MM.1S (cell line): ENCODE measurements around the gene SOHLH2.

Experiments
- DNase-seq: peaks from one replicate; pipeline ENCODE4 v3.0.0-alpha.2; 2015
- H2AFZ ChIP-seq: fragments of 300-600 bp; sonication (generic); 2 replicates; pipeline ENCODE4 v1.6.0; 2016; ENCODE audit warnings: antibody characterized with exemption, low read length
- H3F3A ChIP-seq: fragments of 300-600 bp; sonication (generic); 2 replicates; pipeline ENCODE4 v1.6.1; 2016; ENCODE audit warnings: mild to moderate bottlenecking, antibody characterized with exemption, low read length, moderate library complexity, mixed read lengths; ENCODE audit not compliant: insufficient read depth
- H3K27ac ChIP-seq: fragments of 300-600 bp; sonication (generic); 2 replicates; pipeline ENCODE4 v1.5.1; 2016; ENCODE audit warnings: mild to moderate bottlenecking, low read length
- H3K27me3 ChIP-seq: fragments of 300-600 bp; sonication (generic); replicated peaks from 2 replicates; pipeline ENCODE4 v1.6.0; 2016; ENCODE audit warnings: low read length; ENCODE audit not compliant: insufficient read depth
- H3K36me3 ChIP-seq: fragments of 300-600 bp; sonication (generic); replicated peaks from 2 replicates; pipeline ENCODE4 v1.6.1; 2016; ENCODE audit warnings: mild to moderate bottlenecking, low read length, mixed read lengths; ENCODE audit not compliant: insufficient read depth
- H3K4me1 ChIP-seq: fragments of 300-600 bp; sonication (generic); 2 replicates; pipeline ENCODE4 v1.6.1; 2016; ENCODE audit warnings: low read length, mixed read lengths
- H3K4me2 ChIP-seq: fragments of 300-600 bp; sonication (generic); 2 replicates; pipeline ENCODE4 v1.6.0; 2016; ENCODE audit warnings: low read depth, low read length
- H3K4me3 ChIP-seq: fragments of 300-600 bp; sonication (generic); 2 replicates; pipeline ENCODE4 v1.5.1; 2016; ENCODE audit warnings: low read length, mixed read lengths
- H3K79me2 ChIP-seq: fragments of 300-600 bp; sonication (generic); 2 replicates; pipeline ENCODE4 v1.6.1; 2016; ENCODE audit warnings: mixed run types, low read length, mixed read lengths
- H3K9ac ChIP-seq: fragments of 300-600 bp; sonication (generic); 2 replicates; pipeline ENCODE4 v1.6.1; 2016; ENCODE audit warnings: low read length, mixed read lengths
- H3K9me2 ChIP-seq: fragments of 300-600 bp; sonication (generic); replicated peaks from 2 replicates; pipeline ENCODE4 v1.6.1; 2016; ENCODE audit warnings: mild to moderate bottlenecking, low read length, mixed read lengths; ENCODE audit not compliant: insufficient read depth
- H3K9me3 ChIP-seq: fragments of 300-600 bp; sonication (generic); replicated peaks from 2 replicates; pipeline ENCODE4 v1.6.1; 2016; ENCODE audit warnings: mild to moderate bottlenecking, low read length, mixed read lengths; ENCODE audit not compliant: insufficient read depth
- H4K20me1 ChIP-seq: fragments of 300-600 bp; sonication (generic); 2 replicates; pipeline ENCODE4 v1.6.1; 2016; ENCODE audit warnings: mild to moderate bottlenecking, low read length, moderate library complexity, mixed read lengths; ENCODE audit not compliant: insufficient read depth
- CTCF ChIP-seq: fragments of 300-600 bp; sonication (generic); IDR thresholded peaks from 2 replicates; pipeline ENCODE4 v1.5.1; 2016; ENCODE audit warnings: antibody characterized with exemption, low read length, mixed read lengths
- EZH2 ChIP-seq: fragments of 300-600 bp; sonication (generic); optimal IDR thresholded peaks from 2 replicates; pipeline ENCODE3; 2017; ENCODE audit warnings: low read depth, mild to moderate bottlenecking, antibody characterized with exemption, low read length, mixed read lengths
- EZH2phosphoT487 ChIP-seq: fragments of 300-600 bp; sonication (generic); IDR thresholded peaks from 2 replicates; pipeline ENCODE4 v1.6.1; 2018; ENCODE audit warnings: antibody characterized with exemption, low read length

The SOHLH2 gene

GRCh38 chr13:36244073-36244472, 29.7 kb upstream of the SOHLH2 start:
- H3K27ac ChIP-seq = no peak overlapping the region
- H3K36me3 ChIP-seq = no peaks in the 10 kb centered on the region
- H3K4me3 ChIP-seq = no peak overlapping the region
- no peaks in the 10 kb centered on the region for H4K20me1 ChIP-seq
- H3K9ac ChIP-seq = no peak overlapping the region
- no peaks in the 10 kb centered on the region for H3F3A ChIP-seq
- H3K79me2 ChIP-seq = no peaks in the 10 kb centered on the region
- H3K4me2 ChIP-seq = no peak overlapping the region
- no peak for TF ChIP-seq EZH2phosphoT487
- no peak for TF ChIP-seq EZH2
- TF ChIP-seq CTCF = no peak
- DNase-seq = no peak
- H3K9me3 ChIP-seq = no peaks in the 10 kb centered on the region
- peaks cover 9% of the 10 kb centered on the region; the same call in 1 of the 2 replicates for H3K4me1 ChIP-seq
- H3K9me2 ChIP-seq = no peaks in the 10 kb centered on the region
- H3K27me3 ChIP-seq = no peaks in the 10 kb centered on the region
- H2AFZ ChIP-seq = no peak overlapping the region

GRCh38 chr13:36242761-36243160, 28.4 kb upstream of the SOHLH2 start:
- Histone ChIP-seq H2AFZ (no peak overlapping the region), H3K79me2 (no peaks in the 10 kb centered on the region), H3K4me3 (no peak overlapping the region), H3K9me3 (no peaks in the 10 kb centered on the region), H3K9me2 (no peaks in the 10 kb centered on the region), H3K27me3 (no peaks in the 10 kb centered on the region), H3K4me1 (peaks cover 10% of the 10 kb centered on the region; the same call in 1 of the 2 replicates), H3F3A (no peaks in the 10 kb centered on the region), H4K20me1 (no peaks in the 10 kb centered on the region), H3K9ac (no peak overlapping the region), H3K36me3 (no peaks in the 10 kb centered on the region), H3K4me2 (no peak overlapping the region), H3K27ac (no peak overlapping the region)
- TF ChIP-seq EZH2 = no peak
- TF ChIP-seq EZH2phosphoT487 = no peak
- TF ChIP-seq CTCF = no peak
- no peak for DNase-seq

- TF ChIP-seq EZH2phosphoT487 (no peak), CTCF (no peak)
- H3K9me2 ChIP-seq = no peaks in the 10 kb centered on the region
Measured at GRCh38 chr13:36231236-36231635, 16.9 kb upstream of the SOHLH2 start.

GRCh38 chr13:36224730-36225129, 10.4 kb upstream of the SOHLH2 start:
- no peaks in the 10 kb centered on the region for H3K27me3 ChIP-seq
- H3K9me2 ChIP-seq = no peaks in the 10 kb centered on the region
- no peak overlapping the region for H3K4me3 ChIP-seq
- TF ChIP-seq CTCF (no peak), EZH2 (no peak), EZH2phosphoT487 (no peak)
- no peak overlapping the region for H3K9ac ChIP-seq
- H4K20me1 ChIP-seq = no peaks in the 10 kb centered on the region
- no peak overlapping the region for H3K4me2 ChIP-seq
- no peaks in the 10 kb centered on the region for H3K9me3 ChIP-seq
- H3K4me1 ChIP-seq = peaks cover 21% of the 10 kb centered on the region
- no peaks in the 10 kb centered on the region for H3K36me3 ChIP-seq
- no peak overlapping the region for H2AFZ ChIP-seq
- H3K27ac ChIP-seq = no peak overlapping the region
- no peak for DNase-seq
- H3F3A ChIP-seq = peaks cover 8% of the 10 kb centered on the region; the same call in 1 of the 2 replicates
- no peaks in the 10 kb centered on the region for H3K79me2 ChIP-seq

More at GRCh38 chr13:36231236-36231635, 16.9 kb upstream of the SOHLH2 start:
- DNase-seq = no peak
- H4K20me1 ChIP-seq = no peaks in the 10 kb centered on the region
- no peak overlapping the region for H3K27ac ChIP-seq
- H3K4me1 ChIP-seq = no peaks in the 10 kb centered on the region
- no peak overlapping the region for H3K4me3 ChIP-seq
- H3K79me2 ChIP-seq = no peaks in the 10 kb centered on the region
- H3K9me3 ChIP-seq = no peaks in the 10 kb centered on the region
- no peaks in the 10 kb centered on the region for H3F3A ChIP-seq
- H3K4me2 ChIP-seq = no peak overlapping the region
- H3K36me3 ChIP-seq = no peaks in the 10 kb centered on the region
- H3K27me3 ChIP-seq = no peaks in the 10 kb centered on the region
- no peak overlapping the region for H2AFZ ChIP-seq
- no peak overlapping the region for H3K9ac ChIP-seq
